Body of pancreas (tissue), 4 donors: Measurements from ENCODE around the gene EID2B.

ENCODE experiments used
- POLR2A ChIP-seq, 3 donors: fragments of 450-650 bp; IDR thresholded peaks; one replicate each; pipeline ENCODE4 v1.6.1; 2016; ENCODE audit warnings: antibody characterized with exemption in 3 of 3, mild to moderate bottlenecking in 2 of 3
- TF ChIP-seq, protein P1 (sequence below), 7 experiments: fragments of 450-650 bp in 4 of 7; fragments of 200-600 bp in 3 of 7; sonication (generic) in 3 of 7; IDR thresholded peaks; one replicate each; pipeline ENCODE4 v1.5.1; 2016 to 2019; ENCODE audit warnings: antibody characterized with exemption in 7 of 7

DNA sequence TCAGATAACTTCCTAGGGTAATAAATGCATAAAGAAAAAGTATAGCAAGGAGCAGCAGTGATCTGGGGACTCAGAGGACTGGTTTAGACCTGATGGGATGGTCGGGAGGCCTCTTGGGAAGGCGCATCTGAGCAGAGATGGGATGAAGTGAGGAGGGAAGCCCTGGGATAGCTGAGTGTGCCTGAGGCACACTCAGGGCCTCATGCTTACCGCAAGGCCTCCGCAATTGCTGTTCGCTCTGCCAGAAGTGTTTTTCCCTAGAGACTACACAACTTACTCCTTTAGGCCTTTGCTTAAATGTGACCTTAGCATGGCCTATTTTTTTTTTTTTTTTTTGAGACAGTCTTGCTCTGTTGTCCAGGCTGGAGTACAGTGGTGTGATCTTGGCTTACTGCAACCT is 38.0 kb downstream of the EID2B start:
- TF ChIP-seq, protein P1, sequence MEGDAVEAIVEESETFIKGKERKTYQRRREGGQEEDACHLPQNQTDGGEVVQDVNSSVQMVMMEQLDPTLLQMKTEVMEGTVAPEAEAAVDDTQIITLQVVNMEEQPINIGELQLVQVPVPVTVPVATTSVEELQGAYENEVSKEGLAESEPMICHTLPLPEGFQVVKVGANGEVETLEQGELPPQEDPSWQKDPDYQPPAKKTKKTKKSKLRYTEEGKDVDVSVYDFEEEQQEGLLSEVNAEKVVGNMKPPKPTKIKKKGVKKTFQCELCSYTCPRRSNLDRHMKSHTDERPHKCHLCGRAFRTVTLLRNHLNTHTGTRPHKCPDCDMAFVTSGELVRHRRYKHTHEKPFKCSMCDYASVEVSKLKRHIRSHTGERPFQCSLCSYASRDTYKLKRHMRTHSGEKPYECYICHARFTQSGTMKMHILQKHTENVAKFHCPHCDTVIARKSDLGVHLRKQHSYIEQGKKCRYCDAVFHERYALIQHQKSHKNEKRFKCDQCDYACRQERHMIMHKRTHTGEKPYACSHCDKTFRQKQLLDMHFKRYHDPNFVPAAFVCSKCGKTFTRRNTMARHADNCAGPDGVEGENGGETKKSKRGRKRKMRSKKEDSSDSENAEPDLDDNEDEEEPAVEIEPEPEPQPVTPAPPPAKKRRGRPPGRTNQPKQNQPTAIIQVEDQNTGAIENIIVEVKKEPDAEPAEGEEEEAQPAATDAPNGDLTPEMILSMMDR (IDR thresholded peaks at IDR 0.05) = no peak
- no peak for TF ChIP-seq POLR2A (IDR thresholded peaks at IDR 0.05)
